WI38 (cell line): Measurements from ENCODE around the gene PTGES2.

Experiments used
- H3K4me3 ChIP-seq: 2 replicates; pipeline ENCODE4 v1.5.1; 2011; ENCODE audit warnings: low read depth, mild to moderate bottlenecking, control low read depth, low read length
- CTCF ChIP-seq: IDR thresholded peaks from 2 replicates; pipeline ENCODE4 v1.5.1; 2012; ENCODE audit warnings: low read depth, mild to moderate bottlenecking, control low read depth, low read length

PTGES2 gene

DNA sequence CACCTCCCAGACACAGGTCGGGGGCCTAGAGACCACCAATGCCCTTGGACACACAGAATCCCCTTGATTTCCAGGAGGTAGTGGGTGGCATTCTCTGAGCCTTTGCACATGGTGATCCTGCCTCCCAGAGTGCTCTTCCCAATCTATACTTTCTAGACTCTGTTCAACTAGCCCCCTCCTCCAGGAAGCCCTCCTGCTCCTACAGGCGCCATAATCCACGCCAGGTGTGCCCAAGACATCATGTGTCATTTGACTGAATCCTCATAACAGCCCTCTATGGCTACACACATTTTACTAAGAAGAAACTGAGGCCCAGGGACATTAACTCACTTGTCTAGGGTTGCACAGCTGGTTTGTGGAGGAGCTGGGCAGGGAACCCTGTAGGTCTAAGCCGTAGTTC is 39.7 kb upstream of the PTGES2 start:
- no peak for TF ChIP-seq CTCF
- no peak overlapping the region for H3K4me3 ChIP-seq

GRCh38 chr9:128166169-128166568 is 38.6 kb upstream of the PTGES2 start:
- no peak for TF ChIP-seq CTCF

DNA sequence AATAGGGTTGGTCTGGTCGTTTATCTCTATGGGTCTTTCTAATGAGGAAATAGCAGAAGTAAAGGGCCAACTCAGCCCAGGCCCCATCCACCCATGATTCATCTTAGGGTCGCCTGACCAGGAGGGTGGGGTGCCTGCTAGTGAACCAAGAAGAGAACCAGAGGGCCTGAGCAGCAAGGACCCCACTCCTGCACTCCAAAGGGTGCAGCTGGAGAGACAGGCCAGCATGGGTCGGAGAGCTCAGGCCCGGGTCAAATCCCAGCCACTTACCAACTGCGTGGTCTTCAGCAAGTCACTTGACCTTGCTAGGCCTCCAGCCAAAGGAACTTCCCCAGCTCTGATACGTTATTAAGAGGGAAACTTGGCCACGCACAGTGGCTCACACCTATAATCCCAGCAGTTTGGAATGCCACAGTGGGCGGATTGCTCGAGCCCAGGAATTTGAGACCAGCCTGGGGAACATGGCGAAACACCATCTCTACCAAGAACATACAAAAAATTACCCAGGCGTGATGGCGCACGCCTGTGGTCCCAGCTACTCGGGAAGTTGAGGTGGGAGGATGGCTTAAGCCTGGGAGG is 36.9 kb upstream of the PTGES2 start:
- TF ChIP-seq CTCF = no peak
- H3K4me3 ChIP-seq = no peak overlapping the region

More at GRCh38 chr9:128166169-128166568, 38.6 kb upstream of the PTGES2 start:
- H3K4me3 ChIP-seq = no peak overlapping the region

DNA sequence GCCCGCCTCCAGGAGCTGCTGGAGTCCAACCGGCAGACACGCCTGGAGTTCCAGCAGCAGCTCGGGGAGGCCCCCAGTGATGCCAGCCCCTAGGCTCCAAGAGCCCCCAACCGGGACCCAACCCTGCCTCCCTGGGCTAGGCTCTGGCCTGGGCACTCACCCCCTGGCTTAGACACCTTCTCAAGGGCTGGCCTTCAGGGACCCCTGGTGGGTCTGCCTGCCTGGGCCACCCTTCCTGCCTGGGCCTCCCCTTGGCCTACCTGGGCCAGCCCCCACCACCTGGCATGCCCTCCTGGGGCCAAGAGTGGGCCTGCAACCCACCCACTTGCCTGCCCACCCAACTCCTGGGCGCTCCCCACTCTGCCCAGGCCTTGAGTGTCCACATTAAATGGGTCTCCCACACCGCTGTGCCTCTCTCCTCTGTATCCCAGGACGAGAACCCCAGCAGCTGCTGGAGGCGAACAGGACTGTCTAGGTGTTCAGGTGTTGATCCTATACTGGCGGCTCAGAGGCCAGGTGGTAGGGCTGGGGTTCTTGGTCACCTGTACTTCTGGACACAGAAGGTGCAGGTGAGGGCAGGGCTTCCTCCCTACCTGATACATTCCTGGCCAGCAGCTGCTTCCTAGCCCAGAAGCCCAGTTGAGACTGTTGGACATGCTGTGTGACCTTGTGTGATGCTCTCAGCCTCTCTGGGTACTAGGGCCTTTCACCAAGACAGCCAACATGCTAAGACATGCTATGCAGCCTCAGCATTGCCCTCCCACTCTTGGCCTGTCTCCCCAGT is 36.2 kb upstream of the PTGES2 start:
- TF ChIP-seq CTCF = no peak
- no peak overlapping the region for H3K4me3 ChIP-seq

DNA sequence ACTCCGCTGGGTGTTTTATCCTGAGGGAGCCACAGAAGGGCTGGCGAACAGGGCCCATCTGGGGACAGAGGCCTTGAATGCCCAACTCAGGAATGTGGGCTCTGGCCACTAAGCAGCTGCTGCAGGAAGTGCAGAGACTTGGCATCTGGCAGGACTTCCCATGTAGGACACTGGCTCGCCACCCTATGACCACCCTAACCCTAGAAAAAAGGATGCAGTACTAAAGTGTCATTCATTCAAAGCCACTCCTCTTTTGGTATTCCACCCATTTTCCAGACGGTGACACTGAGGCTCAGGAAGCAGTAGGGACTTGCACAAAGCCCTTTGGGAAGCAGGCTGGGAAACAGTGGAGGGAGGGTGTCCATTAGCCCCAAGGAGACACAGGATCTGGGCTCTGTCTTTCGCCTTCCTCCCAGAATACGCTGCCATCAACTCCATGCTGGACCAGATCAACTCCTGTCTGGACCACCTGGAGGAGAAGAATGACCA is 35.5 kb upstream of the PTGES2 start:
- H3K4me3 ChIP-seq = no peak overlapping the region
- no peak for TF ChIP-seq CTCF

DNA sequence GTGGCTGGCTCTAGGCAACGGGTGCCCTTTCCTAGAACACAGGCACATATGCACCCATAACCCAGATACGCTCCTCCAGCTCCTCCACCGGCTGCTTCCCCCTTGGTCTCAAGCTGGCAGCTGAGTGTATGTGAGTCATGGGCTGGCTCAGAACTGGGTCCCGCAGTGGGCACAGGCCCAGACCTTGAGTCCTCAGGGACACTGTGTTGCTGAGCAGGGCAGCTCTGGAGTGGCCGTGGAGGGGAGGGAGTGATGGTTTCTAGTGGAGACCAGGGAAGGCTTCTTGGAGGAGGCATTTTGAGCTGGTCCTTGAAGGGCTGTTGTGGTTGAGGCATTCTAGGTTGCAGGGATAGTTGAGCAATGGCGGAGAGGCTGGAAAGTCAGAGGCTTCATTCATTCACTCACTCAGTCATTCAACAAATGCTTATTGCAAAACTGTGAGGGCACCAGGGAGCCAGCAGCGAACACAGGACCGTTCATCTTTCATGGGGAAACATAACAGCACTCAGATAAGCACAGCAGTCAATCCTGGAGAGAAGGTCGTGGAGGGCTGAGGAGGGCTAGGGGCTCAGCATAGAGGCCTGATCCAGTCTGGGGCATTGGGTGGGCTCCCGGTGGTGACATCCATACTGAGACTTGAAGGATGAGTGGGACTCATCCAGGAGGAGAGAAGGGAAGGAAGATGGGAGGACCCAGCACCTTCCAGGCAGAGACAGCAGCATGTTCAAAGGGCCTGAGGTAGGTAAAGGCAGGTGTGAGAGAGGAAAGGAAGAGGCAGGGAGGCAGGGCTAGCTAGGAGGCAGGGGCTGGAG is 34.9 kb upstream of the PTGES2 start:
- H3K4me3 ChIP-seq = no peak overlapping the region
- TF ChIP-seq CTCF = no peak
